Activated CD4-positive, alpha-beta memory T cell treated with anti-CD3 and anti-CD28 coated beads, Interleukin-2, amount 10 ng/mL, durations not matched to agents 7 days and 5 days (primary cell): ENCODE data around the gene EYA2. TPM values are rescaled to one million over a fixed set of nuclear protein-coding genes. Genes with fewer than 3 reads are reported as not detected.

ENCODE experiments used
- CTCF ChIA-PET: fragments of 350-600 bp; sonication (Branson Sonifier 250); formaldehyde crosslinking; loops from one replicate; lab custom pipeline; 2021; ENCODE audit warnings: antibody characterized with exemption, inconsistent platforms; lab: Charles Lee
- POLR2A ChIA-PET: fragments of 350-600 bp; sonication (Branson Sonifier 250); formaldehyde crosslinking; loops from one replicate; lab custom pipeline; 2021; ENCODE audit warnings: antibody characterized with exemption; lab: Charles Lee
- DNase-seq: peaks from one replicate; pipeline ENCODE4 v3.0.0-alpha.2; 2020
- H3K27ac Mint-ChIP-seq: one replicate; pipeline ENCODE4 v1.8.0; 2021; ENCODE audit warnings: mild to moderate bottlenecking, mixed read lengths
- H3K27me3 Mint-ChIP-seq: one replicate; pipeline ENCODE4 v1.8.0; 2021; ENCODE audit warnings: mixed read lengths
- H3K36me3 Mint-ChIP-seq: one replicate; pipeline ENCODE4 v1.8.0; 2021; ENCODE audit warnings: low read depth, mixed read lengths
- H3K4me1 Mint-ChIP-seq: one replicate; pipeline ENCODE4 v1.8.0; 2021; ENCODE audit warnings: mixed read lengths
- H3K4me3 Mint-ChIP-seq: one replicate; pipeline ENCODE4 v1.8.0; 2021; ENCODE audit warnings: mild to moderate bottlenecking, mixed read lengths
- H3K9me3 Mint-ChIP-seq: one replicate; pipeline ENCODE4 v1.8.0; 2021; ENCODE audit warnings: mixed read lengths
- total RNA-seq, 2 experiments: library from RNA; stranded (reverse); gene quantifications; one replicate each; pipeline ENCODE4 v1.2.3, GENCODE V29; 2021

EYA2 gene
- total RNA-seq, 2 experiments from 2014 or later = 0.15 to 0.28 TPM

- H3K9me3 Mint-ChIP-seq = no peaks in the 10 kb centered on the region
- no peaks in the 10 kb centered on the region for H3K4me1 Mint-ChIP-seq
- no peak overlapping the region for H3K4me3 Mint-ChIP-seq
- H3K27me3 Mint-ChIP-seq = no peaks in the 10 kb centered on the region
- no peak for DNase-seq
- POLR2A ChIA-PET = no interaction called here
- CTCF ChIA-PET = no interaction called here
- no peak overlapping the region for H3K27ac Mint-ChIP-seq
- H3K36me3 Mint-ChIP-seq = peaks cover 53% of the 10 kb centered on the region
Observed at GRCh38 chr20:47236639-47236900, 341.9 kb downstream of the EYA2 start.

- POLR2A ChIA-PET = no interaction called here
- H3K27me3 Mint-ChIP-seq = no peaks in the 10 kb centered on the region
- CTCF ChIA-PET = no interaction called here
- no peaks in the 10 kb centered on the region for H3K9me3 Mint-ChIP-seq
- no peak overlapping the region for H3K27ac Mint-ChIP-seq
- H3K4me1 Mint-ChIP-seq = no peaks in the 10 kb centered on the region
- H3K4me3 Mint-ChIP-seq = no peak overlapping the region
- peaks cover 50% of the 10 kb centered on the region for H3K36me3 Mint-ChIP-seq
- no peak for DNase-seq
Observed at GRCh38 chr20:47237715-47238114, 343.1 kb downstream of the EYA2 start.

Other genes starting within 250 kb of the EYA2 start
- not detected for gene SLC13A3, start 243.4 kb upstream of the EYA2 start, total RNA-seq
- gene TP53RK, start 205.4 kb upstream of the EYA2 start, total RNA-seq = 10 to 100 TPM; 18.3 to 18.8 TPM
- gene SLC2A10, start 185.2 kb upstream of the EYA2 start, total RNA-seq = not detected